HepG2 (cell line): ENCODE measurements around the gene CRY1. TPM values are rescaled to one million over a fixed set of nuclear protein-coding genes. Genes with fewer than 3 reads are reported as not detected.

Experiments used
- ATAC-seq: fragments of 200-7000 bp; cut with Tn5 transposase; 3 replicates; pipeline ENCODE4 v1.9.1; 2020; ENCODE audit warnings: mild to moderate bottlenecking, moderate library complexity
- BruUV-seq: library from RNA; stranded (reverse); fragments of 400-500 nt; replicated peaks from 2 replicates; lab custom pipeline; 2021; lab: Mats Ljungman, UMichigan
- CTCF ChIA-PET: fragments of 300-600 bp; formaldehyde crosslinking; extraction: SDS; loops from one replicate; lab custom pipeline; 2021; ENCODE audit warnings: low total read pairs, inconsistent platforms, low intra/inter-chr PET ratio; lab: Yijun Ruan, JAX
- POLR2A ChIA-PET: fragments of 350-600 bp; sonication (Branson Sonifier 250); formaldehyde crosslinking; loops from one replicate; lab custom pipeline; 2020; ENCODE audit warnings: antibody characterized with exemption, inconsistent platforms; lab: Yijun Ruan, JAX
- DNase-seq: peaks from one replicate; pipeline ENCODE4 v3.0.0-alpha.2; 2015; ENCODE audit warnings: low spot score
- FAIRE-seq: peaks from 3 replicates; lab custom pipeline; 2011; peaks lifted over from hg19 to GRCh38; lab: Jason Lieb, UNC
- H2AFZ ChIP-seq: one replicate; pipeline ENCODE4 v1.6.1; 2011; ENCODE audit warnings: low read length, inconsistent platforms
- H3K27ac ChIP-seq: fragments of 300-600 bp; 3 replicates; pipeline ENCODE4 v1.8.0; 2011; ENCODE audit warnings: mixed run types, mild to moderate bottlenecking, mixed read lengths, low read length, inconsistent platforms; ENCODE audit not compliant: insufficient read depth; ENCODE audit errors: extremely low read length
- H3K27me3 ChIP-seq, 2 experiments: fragments of 200-600 bp in 1 of 2; 2 replicates in 1 of 2; 3 replicates in 1 of 2; pipeline versions ENCODE4 v1.6.0 to v1.8.0; 2011; ENCODE audit warnings: low read length in 2 of 2, mild to moderate bottlenecking in 2 of 2, moderate library complexity in 2 of 2, inconsistent platforms in 1 of 2; ENCODE audit not compliant: insufficient read depth in 2 of 2, control insufficient read depth in 1 of 2
- H3K36me3 ChIP-seq, 2 experiments: fragments of 200-600 bp in 1 of 2; replicated peaks in 1 of 2; 2 replicates in 1 of 2; 3 replicates in 1 of 2; pipeline versions ENCODE4 v1.5.1 to v1.8.0; 2011; ENCODE audit warnings: low read length in 2 of 2, inconsistent platforms in 1 of 2; ENCODE audit not compliant: insufficient read depth in 2 of 2, control insufficient read depth in 1 of 2
- H3K4me1 ChIP-seq: 2 replicates; pipeline ENCODE4 v1.5.1; 2012; ENCODE audit warnings: low read length, inconsistent platforms; ENCODE audit not compliant: insufficient read depth
- H3K4me2 ChIP-seq: 2 replicates; pipeline ENCODE4 v1.6.0; 2011; ENCODE audit warnings: low read depth, low read length, inconsistent platforms
- H3K4me3 ChIP-seq, 3 experiments: fragments of 200-600 bp in 1 of 3; sonication (generic), shearing (Covaris generic) in 1 of 3; replicated peaks in 1 of 3; 2 replicates each; pipeline ENCODE4 v1.5.1; 2011 to 2016; ENCODE audit warnings: low read length in 3 of 3, inconsistent platforms in 2 of 3, low read depth in 2 of 3, mild to moderate bottlenecking in 2 of 3, control low read depth in 1 of 3, mixed read lengths in 1 of 3; ENCODE audit not compliant: insufficient read depth in 1 of 3
- H3K79me2 ChIP-seq: one replicate; pipeline ENCODE4 v1.6.1; 2011; ENCODE audit warnings: low read length, inconsistent platforms; ENCODE audit not compliant: insufficient read depth
- H3K9ac ChIP-seq: 2 replicates; pipeline ENCODE4 v1.6.0; 2011; ENCODE audit warnings: mild to moderate bottlenecking, low read depth, low read length, inconsistent platforms; ENCODE audit not compliant: insufficient read depth
- H3K9me3 ChIP-seq: 2 replicates; pipeline ENCODE4 v1.5.1; 2012; ENCODE audit warnings: mild to moderate bottlenecking, low read length
- H4K20me1 ChIP-seq: 2 replicates; pipeline ENCODE4 v1.6.0; 2011; ENCODE audit warnings: inconsistent platforms, mild to moderate bottlenecking, low read length, moderate library complexity; ENCODE audit not compliant: insufficient read depth
- ATF1 ChIP-seq: IDR thresholded peaks from 2 replicates; pipeline ENCODE4 v1.6.1; 2016; ENCODE audit warnings: mild to moderate bottlenecking, control low read depth
- CREB1 ChIP-seq, 2 experiments: fragments of 450-650 bp in 1 of 2; IDR thresholded peaks; 2 replicates each; pipeline ENCODE4 v1.6.1; 2016 to 2017; ENCODE audit warnings: control low read depth in 1 of 2, mild to moderate bottlenecking in 1 of 2, missing compliant biosample characterization in 1 of 2, missing genetic modification characterization in 1 of 2
- WGBS: methylation state at CpG from one replicate; pipeline ENCODE4 v1.1.6; 2017; ENCODE audit warnings: low lambda C conversion rate; 5-methylcytosine and 5-hydroxymethylcytosine counted together
- in situ Hi-C: cut with HindIII; loops from 2 replicates; pipeline ENCODE4 v1.10.0; 2017; ENCODE audit warnings: low pct_unique_long_range_greater_than_20kb; ENCODE audit not compliant: extremely low pct_ligation_motif_present
- intact Hi-C: fragments of 100-400 bp; cut with micrococcal nuclease; formaldehyde crosslinking; loops from one replicate; pipeline ENCODE4 v1.10.0; 2022; ENCODE audit not compliant: unreplicated experiment
- polyA plus RNA-seq, 8 experiments: library from polyadenylated mRNA; depleted of rRNA in 3 of 8; stranded (reverse) in 7 of 8; unstranded in 1 of 8; fragments of >200 nt; fragmentation: Illumina TruSeq in 4 of 8; extraction: Trizol in 4 of 8; gene quantifications; 2 replicates each; pipeline versions ENCODE4 v1.2.1 to v1.2.3, GENCODE V29; 2011 to 2016; ENCODE audit warnings: low read depth in 4 of 8, missing spikeins in 1 of 8, mixed read lengths in 1 of 8; ENCODE audit not compliant: insufficient read depth in 1 of 8
- total RNA-seq, 5 experiments: library from RNA; depleted of rRNA; stranded (reverse); fragments of >200 nt; fragmentation: Illumina TruSeq; extraction: Trizol; gene quantifications; 2 replicates each; pipeline ENCODE4 v1.2.3, GENCODE V29; 2016; ENCODE audit warnings: low read depth in 1 of 5
- TF ChIP-seq, protein P1 (sequence below): sonication (generic); formaldehyde crosslinking; IDR thresholded peaks from 2 replicates; pipeline ENCODE4 v1.4.0; 2020; ENCODE audit warnings: low read depth, missing genetic modification reagents

Gene CRY1
- total and polyA plus RNA-seq, 2 of the 13 experiments (the other 11 are each of a cell fraction or from before 2014, with no cell fraction given), result 11.4 to 13.9 TPM

DNA sequence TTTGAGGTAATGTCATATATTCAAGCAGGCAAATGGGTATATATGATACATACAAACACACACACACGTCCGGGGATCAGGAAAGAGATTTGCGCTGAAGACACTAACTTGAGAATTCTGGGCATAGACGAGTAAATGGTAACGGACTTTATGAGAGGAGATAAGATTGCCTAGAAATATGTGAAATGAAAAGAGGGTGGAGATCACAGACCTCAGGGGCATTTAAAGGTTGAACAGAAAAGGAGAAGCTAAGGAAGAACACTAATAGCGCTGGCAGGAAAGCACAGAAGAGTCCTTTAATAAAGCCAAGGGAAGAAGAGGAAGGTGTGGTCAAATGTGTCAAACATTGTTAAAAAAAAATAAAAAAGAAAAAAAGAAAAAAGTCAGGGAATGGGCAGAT lies 13.1 kb downstream of the CRY1 start:
- Histone ChIP-seq H3K27ac (no peak overlapping the region), H3K27me3 (no peaks in the 10 kb centered on the region), H3K4me1 (peaks cover 17% of the 10 kb centered on the region), H3K4me2 (no peak overlapping the region), H3K36me3 (no peaks in the 10 kb centered on the region), H3K9me3 (no peaks in the 10 kb centered on the region), H3K4me3 (no peak overlapping the region), H4K20me1 (no peaks in the 10 kb centered on the region), H3K9ac (no peak overlapping the region), H2AFZ (no peak overlapping the region), H3K79me2 (peaks cover 6% of the 10 kb centered on the region)
- WGBS, result 97% methylated on average over 6 of the region's 6 CpGs
- no peak for ATAC-seq
- POLR2A ChIA-PET, result no interaction called here
- CTCF ChIA-PET, result no interaction called here
- DNase-seq, result no peak
- BruUV-seq, result no TSS peak
- TF ChIP-seq CREB1 (IDR thresholded peaks at IDR 0.05), result no peak
- TF ChIP-seq CREB1 (CRISPR knock-in tag; IDR thresholded peaks at IDR 0.05), result no peak
- TF ChIP-seq ATF1 (CRISPR knock-in tag), result no peak
- TF ChIP-seq, protein P1, sequence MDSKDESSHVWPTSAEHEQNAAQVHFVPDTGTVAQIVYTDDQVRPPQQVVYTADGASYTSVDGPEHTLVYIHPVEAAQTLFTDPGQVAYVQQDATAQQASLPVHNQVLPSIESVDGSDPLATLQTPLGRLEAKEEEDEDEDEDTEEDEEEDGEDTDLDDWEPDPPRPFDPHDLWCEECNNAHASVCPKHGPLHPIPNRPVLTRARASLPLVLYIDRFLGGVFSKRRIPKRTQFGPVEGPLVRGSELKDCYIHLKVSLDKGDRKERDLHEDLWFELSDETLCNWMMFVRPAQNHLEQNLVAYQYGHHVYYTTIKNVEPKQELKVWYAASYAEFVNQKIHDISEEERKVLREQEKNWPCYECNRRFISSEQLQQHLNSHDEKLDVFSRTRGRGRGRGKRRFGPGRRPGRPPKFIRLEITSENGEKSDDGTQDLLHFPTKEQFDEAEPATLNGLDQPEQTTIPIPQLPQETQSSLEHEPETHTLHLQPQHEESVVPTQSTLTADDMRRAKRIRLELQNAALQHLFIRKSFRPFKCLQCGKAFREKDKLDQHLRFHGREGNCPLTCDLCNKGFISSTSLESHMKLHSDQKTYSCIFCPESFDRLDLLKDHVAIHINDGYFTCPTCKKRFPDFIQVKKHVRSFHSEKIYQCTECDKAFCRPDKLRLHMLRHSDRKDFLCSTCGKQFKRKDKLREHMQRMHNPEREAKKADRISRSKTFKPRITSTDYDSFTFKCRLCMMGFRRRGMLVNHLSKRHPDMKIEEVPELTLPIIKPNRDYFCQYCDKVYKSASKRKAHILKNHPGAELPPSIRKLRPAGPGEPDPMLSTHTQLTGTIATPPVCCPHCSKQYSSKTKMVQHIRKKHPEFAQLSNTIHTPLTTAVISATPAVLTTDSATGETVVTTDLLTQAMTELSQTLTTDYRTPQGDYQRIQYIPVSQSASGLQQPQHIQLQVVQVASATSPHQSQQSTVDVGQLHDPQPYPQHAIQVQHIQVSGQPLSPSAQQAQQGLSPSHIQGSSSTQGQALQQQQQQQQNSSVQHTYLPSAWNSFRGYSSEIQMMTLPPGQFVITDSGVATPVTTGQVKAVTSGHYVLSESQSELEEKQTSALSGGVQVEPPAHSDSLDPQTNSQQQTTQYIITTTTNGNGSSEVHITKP, result no peak
- no peak for FAIRE-seq
- in situ Hi-C loops (no loop called here), intact Hi-C loops (no loop called here)
